HFFc6 (cell line): Measurements from ENCODE around the gene TMUB2. TPM values are rescaled to one million over a fixed set of nuclear protein-coding genes. Genes with fewer than 3 reads are reported as not detected.
A peak's percentile ranks its signal among the peaks of the same experiment; 100 is the strongest.

ENCODE experiments used
- DNase-seq: peaks from one replicate; pipeline ENCODE4 v3.0.0-alpha.2; 2018
- H3K27ac Mint-ChIP-seq: 2 replicates; pipeline ENCODE4 v1.8.0; 2020; ENCODE audit warnings: mild to moderate bottlenecking, mixed read lengths
- H3K27me3 Mint-ChIP-seq: 2 replicates; pipeline ENCODE4 v1.8.0; 2021; ENCODE audit warnings: mild to moderate bottlenecking, moderate library complexity, mixed read lengths; ENCODE audit not compliant: insufficient read depth
- H3K36me3 Mint-ChIP-seq: 2 replicates; pipeline ENCODE4 v1.8.0; 2021; ENCODE audit warnings: low read depth, mixed read lengths
- H3K4me1 Mint-ChIP-seq: 2 replicates; pipeline ENCODE4 v1.8.0; 2020; ENCODE audit warnings: low read depth, mixed read lengths
- H3K4me3 Mint-ChIP-seq: 2 replicates; pipeline ENCODE4 v1.8.0; 2020; ENCODE audit warnings: mild to moderate bottlenecking, moderate library complexity, mixed read lengths
- H3K9me3 Mint-ChIP-seq: 2 replicates; pipeline ENCODE4 v1.8.0; 2020; ENCODE audit warnings: mild to moderate bottlenecking, mixed read lengths
- total RNA-seq, 6 experiments: library from RNA; stranded (reverse); fragmentation: NEBNext Ultra II Directional; extraction: Animal tissue kit (Norgen Biotek cat#: 25700); gene quantifications; 2 replicates in 1 of 6; 3 replicates in 5 of 6; pipeline ENCODE4 v1.2.3, GENCODE V29; 2021
- TF ChIP-seq, protein P1 (sequence below): fragments of 200-600 bp; sonication (generic); IDR thresholded peaks from 2 replicates; pipeline ENCODE4 v1.5.0; 2021; ENCODE audit warnings: antibody characterized with exemption, mild to moderate bottlenecking

TMUB2 gene
- total RNA-seq, 6 experiments from 2014 or later: 29.8 to 37.7 (median 34.0) TPM

- H3K36me3 Mint-ChIP-seq: peaks cover 48% of the 10 kb centered on the region
- no peak for DNase-seq
- H3K27me3 Mint-ChIP-seq: peaks cover 4% of the 10 kb centered on the region
- H3K9me3 Mint-ChIP-seq: no peaks in the 10 kb centered on the region
- H3K27ac Mint-ChIP-seq: no peak overlapping the region
- TF ChIP-seq, protein P1, sequence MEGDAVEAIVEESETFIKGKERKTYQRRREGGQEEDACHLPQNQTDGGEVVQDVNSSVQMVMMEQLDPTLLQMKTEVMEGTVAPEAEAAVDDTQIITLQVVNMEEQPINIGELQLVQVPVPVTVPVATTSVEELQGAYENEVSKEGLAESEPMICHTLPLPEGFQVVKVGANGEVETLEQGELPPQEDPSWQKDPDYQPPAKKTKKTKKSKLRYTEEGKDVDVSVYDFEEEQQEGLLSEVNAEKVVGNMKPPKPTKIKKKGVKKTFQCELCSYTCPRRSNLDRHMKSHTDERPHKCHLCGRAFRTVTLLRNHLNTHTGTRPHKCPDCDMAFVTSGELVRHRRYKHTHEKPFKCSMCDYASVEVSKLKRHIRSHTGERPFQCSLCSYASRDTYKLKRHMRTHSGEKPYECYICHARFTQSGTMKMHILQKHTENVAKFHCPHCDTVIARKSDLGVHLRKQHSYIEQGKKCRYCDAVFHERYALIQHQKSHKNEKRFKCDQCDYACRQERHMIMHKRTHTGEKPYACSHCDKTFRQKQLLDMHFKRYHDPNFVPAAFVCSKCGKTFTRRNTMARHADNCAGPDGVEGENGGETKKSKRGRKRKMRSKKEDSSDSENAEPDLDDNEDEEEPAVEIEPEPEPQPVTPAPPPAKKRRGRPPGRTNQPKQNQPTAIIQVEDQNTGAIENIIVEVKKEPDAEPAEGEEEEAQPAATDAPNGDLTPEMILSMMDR: no peak
- H3K4me1 Mint-ChIP-seq: peaks cover 27% of the 10 kb centered on the region
- no peak overlapping the region for H3K4me3 Mint-ChIP-seq
Observed at GRCh38 chr17:44211281-44212265, 24.8 kb downstream of the TMUB2 start.

GRCh38 chr17:44212507-44213402, 26.0 kb downstream of the TMUB2 start:
- Mint-ChIP-seq H3K4me3 (no peak overlapping the region), H3K4me1 (peaks cover 39% of the 10 kb centered on the region), H3K27ac (no peak overlapping the region; the same call in 1 of the 2 replicates), H3K9me3 (no peaks in the 10 kb centered on the region), H3K27me3 (peaks cover 4% of the 10 kb centered on the region), H3K36me3 (peaks cover 53% of the 10 kb centered on the region)
- TF ChIP-seq, protein P1: no peak
- DNase-seq: no peak

DNA sequence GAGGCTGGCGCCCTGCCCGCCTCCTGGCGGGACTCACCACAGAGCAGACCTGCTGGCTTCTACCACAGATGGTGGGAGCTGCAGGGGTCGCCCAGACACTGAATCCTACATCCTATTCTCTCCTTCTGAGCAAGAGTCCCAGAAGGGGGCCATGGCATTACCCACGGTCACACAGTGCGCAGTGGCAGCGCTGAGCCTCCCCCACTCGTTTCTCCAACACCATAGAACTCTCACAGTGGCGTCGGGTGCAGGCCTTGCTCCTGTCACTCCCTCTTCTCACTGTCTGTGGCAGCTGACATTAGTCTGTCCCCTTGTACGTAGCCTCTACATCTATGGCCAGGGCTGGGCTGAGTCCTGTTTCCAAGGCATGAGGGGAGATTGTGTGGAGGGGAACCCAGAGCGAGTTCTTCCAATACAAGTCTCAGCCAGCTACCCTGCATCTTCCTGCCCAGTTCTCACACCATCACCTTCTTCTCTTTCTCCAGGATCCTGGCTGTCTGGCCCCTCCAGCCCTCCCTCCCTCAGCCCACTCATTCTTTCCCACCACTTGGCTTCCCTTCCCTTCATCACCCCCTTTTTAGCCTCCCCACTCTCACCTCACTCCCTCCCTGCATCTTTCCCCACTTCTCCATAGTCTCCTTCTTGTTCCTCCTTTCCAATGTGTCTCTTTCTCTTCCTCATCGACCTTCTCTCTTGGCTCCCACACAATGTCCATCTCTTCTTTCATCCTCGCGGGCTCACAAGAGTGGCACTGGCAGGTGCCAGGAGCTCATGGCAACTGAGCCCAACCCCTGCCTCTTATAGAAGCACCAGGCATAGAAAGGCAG, 26.8 kb downstream of the TMUB2 start:
- H3K27me3 Mint-ChIP-seq: peaks cover 4% of the 10 kb centered on the region
- no peak for DNase-seq
- TF ChIP-seq, protein P1: no peak
- H3K36me3 Mint-ChIP-seq: peaks cover 45% of the 10 kb centered on the region
- H3K9me3 Mint-ChIP-seq: no peaks in the 10 kb centered on the region
- peaks cover 33% of the 10 kb centered on the region for H3K4me1 Mint-ChIP-seq
- H3K4me3 Mint-ChIP-seq: no peak overlapping the region
- peak overlapping the region; percentile 39 for H3K27ac Mint-ChIP-seq

DNA sequence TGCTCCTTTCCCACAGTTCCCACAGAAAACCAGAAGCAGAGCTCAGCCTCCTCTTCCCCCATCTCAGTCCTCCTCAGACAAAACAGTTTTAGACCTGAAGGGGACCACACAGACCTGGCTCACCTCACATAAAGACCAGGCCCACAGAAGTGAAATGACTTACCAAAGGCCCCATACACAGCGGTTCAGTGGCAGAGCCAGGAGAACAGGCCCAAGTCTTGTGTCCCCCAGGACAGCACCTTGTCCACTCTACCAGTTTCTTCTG, 27.4 kb downstream of the TMUB2 start:
- Mint-ChIP-seq H3K36me3 (peaks cover 43% of the 10 kb centered on the region), H3K27ac (peak overlapping the region; percentile 39; the same call in 1 of the 2 replicates), H3K27me3 (peaks cover 4% of the 10 kb centered on the region), H3K9me3 (no peaks in the 10 kb centered on the region), H3K4me1 (peaks cover 28% of the 10 kb centered on the region), H3K4me3 (no peak overlapping the region)
- TF ChIP-seq, protein P1: no peak
- no peak for DNase-seq

DNA sequence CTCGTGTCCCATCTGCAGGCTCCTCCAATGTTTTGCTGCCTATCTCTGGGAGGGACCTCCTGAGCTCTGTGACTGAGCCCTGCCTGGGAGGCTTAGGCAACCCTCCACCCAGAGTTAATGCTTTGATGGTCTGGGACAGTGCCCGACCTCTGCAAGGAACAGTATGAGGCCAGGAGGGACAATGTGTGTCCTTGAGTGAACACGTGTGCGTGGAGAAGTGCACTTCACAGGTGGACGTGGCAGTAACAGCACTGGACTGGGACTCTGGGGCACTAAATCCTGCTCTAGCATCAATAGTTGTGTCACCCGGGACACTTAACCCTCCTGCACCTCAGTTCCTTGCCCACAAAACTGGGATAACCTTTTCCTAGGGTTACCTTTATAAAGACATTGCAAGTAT, 28.1 kb downstream of the TMUB2 start:
- H3K4me1 Mint-ChIP-seq: peaks cover 20% of the 10 kb centered on the region
- H3K27ac Mint-ChIP-seq: no peak overlapping the region; the same call in 1 of the 2 replicates
- TF ChIP-seq, protein P1: no peak
- H3K9me3 Mint-ChIP-seq: no peaks in the 10 kb centered on the region
- no peak overlapping the region for H3K4me3 Mint-ChIP-seq
- H3K36me3 Mint-ChIP-seq: peaks cover 36% of the 10 kb centered on the region
- no peak for DNase-seq
- peaks cover 4% of the 10 kb centered on the region for H3K27me3 Mint-ChIP-seq
